HG03521 (cell line): ENCODE data around the gene ATP4A.
"Not testable (repeated sequence)": the region's sequence is repeated elsewhere in the genome, so short reads cannot be mapped to it uniquely, and the experiment has no call there.

Source experiments
- ATAC-seq: cut with Tn5 transposase; IDR thresholded peaks from one replicate; pipeline ENCODE4 v1.9.1; 2021; ENCODE audit warnings: mild to moderate bottlenecking, moderate library complexity; ENCODE audit not compliant: unreplicated experiment

ATP4A gene

DNA sequence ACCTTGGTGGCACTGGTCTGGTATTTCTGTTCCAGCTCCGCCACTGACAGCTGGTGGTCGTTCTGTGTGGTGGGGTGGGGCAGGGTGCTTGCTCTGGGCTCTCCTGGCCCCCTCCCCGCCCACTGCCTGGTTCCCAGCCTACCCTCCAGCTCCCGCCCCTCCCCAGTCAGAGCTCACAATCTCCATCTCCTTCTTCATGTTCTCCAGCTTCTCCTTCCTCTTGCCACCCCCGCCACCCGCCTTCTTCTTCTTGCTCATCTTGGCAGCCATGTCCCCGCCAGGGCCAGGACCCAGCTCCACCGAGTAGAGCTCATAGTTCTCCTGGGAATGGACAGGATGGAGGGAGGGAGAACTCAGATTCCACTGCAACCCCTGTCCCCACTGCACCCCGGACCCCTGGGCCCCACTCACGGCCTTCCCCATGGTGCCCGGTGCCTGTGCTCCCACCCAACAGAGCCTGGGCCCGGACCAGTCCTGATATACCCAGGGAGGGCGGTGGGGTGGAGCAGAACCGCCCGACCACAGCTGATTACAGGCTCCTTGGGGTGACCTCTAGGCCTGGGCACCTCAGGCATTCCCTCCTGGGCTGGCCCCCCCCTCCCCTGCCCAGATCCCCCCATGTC lies at the start of gene ATP4A:
Gene ATP4A (minus strand): TSS at position 452 of the 623 bp plus-strand sequence. CDS start 29 bp downstream, at position 423.
- no peak for ATAC-seq

DNA sequence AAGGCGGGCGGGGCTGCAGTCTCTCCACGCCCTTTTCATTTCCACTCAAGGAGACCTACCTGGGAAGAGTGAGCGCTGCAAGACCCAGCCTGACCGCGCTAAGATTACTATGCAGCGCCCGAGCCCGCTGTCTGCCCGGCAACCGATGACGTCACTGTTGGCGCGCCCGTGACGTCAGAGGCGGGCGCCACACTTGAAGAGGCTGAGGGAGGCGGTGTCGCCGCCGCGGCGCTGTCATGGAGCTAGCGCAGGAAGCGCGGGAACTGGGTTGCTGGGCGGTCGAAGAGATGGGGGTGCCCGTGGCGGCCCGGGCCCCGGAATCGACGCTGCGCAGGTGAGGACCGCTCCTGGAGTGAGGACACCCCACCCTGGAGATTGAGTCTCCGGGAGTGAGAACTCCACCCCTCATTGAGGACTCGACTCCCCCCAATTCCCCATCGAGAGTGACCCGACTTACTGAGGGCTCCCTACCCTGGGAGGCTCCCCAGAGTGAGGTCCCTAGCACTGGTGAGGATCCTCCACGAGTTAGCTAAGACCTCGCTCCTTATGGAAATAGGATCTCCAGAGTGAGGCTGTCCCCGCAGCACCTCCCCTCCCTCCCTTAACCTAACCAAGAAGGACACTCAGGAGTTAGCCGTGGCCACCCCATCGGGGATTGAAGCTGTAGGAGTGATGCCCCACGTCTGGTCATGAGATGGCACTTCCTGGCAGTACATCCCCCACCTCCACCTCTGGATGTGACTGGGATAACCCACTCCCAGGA lies 49.3 kb upstream of the ATP4A start, which contains the start of gene HAUS5:
Gene HAUS5 (plus strand): TSS at position 177 of the 763 bp plus-strand sequence. CDS start 60 bp downstream, at position 237.
- peak; percentile 71 for ATAC-seq

DNA sequence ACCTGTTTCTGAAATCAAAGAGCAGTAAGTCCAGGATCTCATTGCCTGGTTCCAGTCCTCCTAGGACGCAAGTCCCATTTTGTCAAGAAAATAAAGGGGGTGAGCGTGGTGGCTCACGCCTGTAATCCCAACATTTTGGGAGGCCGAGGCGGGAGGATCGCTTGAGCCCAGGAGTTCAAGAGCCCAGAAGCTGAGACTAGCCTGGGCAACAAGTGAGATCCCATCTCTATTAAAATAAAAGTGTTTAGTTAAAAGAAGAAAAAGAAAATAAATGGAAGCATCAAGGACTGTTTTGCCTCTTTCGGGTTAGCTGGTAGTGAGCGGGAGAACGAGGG lies 48.7 kb upstream of the ATP4A start:
- no peak for ATAC-seq

DNA sequence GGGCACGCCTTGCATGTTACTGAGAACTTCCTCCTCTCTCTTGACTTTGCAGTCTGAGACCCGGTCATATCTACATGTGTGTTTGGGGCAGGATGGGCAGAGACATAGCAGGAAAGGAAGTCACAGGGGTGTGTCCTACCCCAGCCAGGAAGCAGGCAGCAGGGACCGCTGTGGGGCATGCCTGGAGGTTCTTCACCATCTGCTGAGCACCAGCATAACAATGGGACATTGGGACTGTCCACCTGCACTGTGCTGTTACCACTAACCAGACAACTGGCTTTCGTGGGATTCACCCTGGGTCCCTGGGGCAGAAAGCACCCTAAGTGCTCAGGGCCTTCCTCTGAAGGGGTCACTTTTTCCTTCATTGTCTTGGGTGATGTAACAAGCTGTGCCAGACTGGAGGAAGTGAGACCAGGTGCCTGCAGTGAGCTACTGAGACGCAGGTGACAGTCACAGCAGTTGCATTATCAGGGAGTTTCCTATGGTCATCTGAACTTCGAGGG lies 46.4 kb upstream of the ATP4A start:
- no peak for ATAC-seq

DNA sequence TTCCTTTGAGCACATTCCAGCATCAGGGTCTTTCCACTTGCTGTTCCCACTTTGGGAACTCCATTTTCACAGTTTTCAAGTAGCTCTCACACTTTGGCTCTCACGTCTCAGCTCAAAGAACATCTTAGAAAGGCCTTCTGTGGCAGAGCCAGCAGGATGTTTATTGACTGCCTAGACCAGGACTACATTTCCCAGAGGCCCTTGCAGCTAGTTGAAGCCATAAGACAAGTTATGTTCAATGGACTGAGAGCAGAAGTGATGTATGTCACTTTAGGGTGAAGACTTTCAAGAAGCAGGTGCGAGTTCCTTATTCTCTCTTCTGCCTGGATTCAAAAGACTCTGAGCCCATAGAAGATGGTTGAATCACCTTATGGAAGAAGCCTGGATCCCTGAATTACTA lies 44.8 kb upstream of the ATP4A start:
- ATAC-seq = no peak

DNA sequence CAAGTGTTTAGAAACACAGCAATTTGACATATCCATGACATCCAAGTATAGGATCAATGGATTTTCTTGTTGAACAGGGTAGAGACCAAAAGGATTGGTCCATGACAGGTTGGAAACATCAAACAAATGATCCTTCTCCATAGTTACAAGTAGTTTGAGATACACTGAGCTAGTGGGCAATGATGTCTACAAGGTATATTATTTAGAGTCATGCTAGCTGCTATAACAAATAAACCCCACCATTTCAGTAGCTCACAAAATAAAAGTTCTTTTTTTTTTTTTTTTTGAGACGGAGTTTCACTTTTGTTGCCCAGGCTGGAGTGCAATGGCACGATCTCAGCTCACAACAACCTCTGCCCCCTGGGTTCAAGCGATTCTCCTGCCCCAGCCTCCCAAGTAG lies 44.2 kb upstream of the ATP4A start:
- no peak for ATAC-seq

DNA sequence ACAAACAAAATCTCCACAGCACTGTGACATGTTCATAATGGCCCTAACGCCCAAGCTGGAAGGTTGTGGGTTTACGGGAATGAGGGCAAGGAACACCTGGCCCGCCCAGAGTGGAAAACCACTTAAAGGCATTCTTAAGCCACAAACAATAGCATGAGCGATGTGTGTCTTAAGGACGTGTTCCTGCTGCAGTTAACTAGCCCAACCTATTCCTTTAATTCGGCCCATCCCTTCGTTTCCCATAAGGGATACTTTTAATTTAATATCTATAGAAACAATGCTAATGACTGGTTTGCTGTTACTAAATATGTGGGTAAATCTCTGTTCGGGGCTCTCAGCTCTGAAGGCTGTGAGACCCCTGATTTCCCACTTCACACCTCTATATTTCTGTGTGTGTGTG lies 43.7 kb upstream of the ATP4A start:
- ATAC-seq = not testable (repeated sequence)

DNA sequence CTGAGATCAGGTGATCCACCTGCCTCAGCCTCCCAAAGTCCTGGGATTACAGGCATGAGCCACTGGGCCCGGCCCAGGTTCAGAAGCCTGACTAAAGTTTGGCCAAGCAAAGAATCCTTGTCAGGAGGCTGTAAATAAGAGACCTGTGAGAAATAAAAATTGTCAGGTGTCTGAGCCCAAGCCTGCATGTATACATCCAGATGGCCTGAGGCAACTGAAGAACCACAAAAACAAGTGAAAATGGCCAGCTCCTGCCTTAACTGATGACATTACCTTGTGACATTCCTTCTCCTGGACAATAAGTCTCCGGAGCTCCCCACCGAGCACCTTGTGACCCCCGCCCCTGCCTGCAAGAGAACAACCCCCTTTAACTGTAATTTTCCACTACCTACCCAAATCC lies 41.0 kb upstream of the ATP4A start:
- not testable (repeated sequence) for ATAC-seq

DNA sequence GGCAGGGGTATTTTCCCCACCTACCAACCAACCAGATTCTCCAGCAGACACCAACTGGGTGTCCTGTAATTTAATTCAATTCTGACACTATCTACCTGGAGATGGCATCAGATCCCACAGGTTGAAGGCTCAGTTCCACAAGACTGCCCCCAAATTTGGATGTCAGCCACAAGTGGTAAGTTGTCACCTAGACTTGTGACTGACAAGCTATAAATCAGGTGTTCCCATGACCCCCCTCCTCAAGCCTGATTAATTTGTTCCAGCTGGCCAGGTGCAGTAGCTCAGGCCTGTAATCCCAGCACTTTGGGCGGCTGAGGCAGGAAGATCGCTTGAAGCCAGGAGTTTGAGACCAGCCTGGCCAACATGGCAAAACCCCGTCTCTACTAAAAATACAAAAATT lies 38.5 kb upstream of the ATP4A start:
- no peak for ATAC-seq

DNA sequence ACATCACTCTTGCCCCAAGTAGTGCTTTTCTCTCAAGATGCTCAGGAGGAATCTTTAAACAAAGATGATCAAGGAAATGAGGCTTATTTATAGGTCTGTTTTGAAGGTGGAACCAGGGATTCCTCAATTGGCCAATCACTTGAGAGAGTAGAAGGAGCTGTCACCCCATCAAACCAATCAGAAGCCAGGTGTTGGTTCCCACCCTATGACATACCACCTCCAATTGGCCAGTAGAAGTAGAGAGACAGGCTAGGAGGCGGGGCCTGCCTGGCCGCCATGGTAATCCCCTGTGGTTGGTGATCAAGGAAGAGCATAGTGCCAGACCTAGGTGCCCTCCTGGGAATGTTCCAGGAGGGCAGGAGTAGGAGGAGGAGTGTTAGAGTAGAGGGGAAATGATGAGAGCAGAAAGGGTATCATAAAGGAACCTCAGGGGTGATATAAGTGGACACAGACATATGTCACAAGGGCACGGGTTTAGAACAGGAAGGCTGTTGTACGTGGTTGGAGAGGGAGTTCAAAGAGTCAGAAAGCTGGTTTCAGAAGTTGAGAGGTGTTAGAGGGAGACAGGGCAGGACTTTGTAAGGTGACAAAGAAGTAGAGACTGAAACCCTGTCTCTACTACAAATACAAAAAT lies 33.0 kb upstream of the ATP4A start:
- ATAC-seq = no peak

DNA sequence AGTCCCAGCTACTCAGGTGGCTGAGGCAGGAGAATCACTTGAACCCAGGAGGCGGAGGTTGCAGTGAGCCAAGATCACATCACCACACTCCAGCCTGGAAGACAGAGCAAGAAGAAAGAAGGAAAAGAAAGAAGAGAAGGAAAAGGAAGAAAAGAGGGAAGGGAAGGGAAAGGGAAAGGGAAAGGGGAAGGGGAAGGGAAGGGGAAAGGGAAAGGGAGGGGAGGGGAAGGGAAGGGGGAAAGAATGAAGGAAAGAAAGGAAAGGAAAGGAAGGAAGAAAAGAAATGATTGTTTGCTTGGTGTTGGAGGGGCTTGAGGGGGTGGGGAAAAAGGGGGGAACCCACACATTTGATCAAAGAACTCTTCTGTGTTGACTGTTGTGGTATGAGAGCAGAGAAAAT lies 32.5 kb upstream of the ATP4A start:
- no peak for ATAC-seq

DNA sequence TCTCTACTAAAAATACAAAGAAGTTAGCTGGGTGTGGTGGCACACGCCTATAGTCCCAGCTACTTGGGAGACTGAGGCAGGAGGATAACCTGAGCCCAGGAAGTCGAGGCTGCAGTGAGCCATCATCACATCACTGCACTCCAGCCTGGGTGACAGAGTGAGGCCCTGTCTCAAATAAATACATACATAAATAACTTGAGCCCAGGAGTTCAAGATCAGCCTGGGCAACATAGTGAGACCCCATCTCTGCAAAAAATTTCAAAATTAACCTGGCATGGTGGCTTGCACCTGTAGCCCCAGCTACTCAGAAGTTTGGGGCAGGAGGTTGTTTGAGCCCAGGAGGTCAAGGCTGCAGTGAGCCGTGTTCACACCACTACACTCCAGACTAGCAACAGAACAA lies 31.6 kb upstream of the ATP4A start:
- not testable (repeated sequence) for ATAC-seq

DNA sequence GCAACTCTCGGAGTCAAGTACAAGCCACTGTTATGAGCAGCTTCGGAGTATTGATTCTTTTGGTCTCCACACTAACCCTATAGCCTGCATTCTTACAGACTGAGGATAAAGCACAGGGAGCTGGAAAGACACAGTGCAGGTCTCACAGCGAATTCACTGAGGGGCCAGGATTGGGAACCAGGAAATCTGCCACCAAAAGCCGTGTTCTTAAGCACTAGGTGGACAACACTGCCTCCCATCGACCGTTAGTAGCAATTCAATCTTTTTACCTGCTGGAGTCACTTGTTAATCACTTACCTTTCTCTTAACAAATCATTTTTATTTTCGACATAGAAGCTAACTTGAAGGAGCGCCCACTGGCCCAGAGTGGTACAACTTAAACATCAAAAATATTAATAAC lies 28.8 kb upstream of the ATP4A start:
- no peak for ATAC-seq

DNA sequence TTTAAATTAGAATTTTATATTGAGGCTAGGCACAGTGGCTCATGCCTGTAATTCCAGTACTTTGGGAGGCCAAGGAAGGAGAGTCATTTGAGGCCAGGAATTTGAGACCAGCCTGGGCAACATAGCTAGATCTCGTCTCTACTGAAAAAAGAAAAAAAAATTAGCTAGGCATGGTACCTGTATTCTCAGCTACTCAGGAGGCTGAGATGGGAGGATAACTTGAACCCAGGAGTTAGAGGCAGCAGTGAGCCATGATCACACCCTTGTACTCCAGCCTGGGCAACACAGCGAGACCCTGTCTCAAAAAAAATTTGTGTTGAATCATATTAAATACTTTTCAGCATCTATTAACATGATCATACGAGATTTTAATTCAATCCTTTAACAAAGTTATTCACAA lies 27.4 kb upstream of the ATP4A start:
- ATAC-seq = no peak

DNA sequence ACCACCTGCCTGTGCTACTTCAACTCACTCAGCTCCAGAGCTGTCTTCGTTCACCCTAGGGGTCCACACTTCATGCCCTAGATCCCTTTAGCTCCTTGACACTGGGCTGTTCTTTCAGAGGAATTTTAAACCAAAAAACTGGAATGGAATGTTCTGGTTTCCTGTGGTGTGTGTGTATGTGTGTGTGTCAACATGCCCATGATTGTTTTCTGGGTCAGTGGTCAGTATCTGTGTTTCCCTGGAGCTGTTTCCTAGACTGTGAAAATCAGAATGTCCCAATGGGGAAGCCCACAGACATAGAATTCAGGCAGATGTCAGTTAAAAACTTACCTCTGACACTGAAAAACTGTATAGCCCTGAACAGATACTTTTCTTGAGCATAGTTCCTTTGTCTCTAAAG lies 23.9 kb upstream of the ATP4A start:
- no peak for ATAC-seq

DNA sequence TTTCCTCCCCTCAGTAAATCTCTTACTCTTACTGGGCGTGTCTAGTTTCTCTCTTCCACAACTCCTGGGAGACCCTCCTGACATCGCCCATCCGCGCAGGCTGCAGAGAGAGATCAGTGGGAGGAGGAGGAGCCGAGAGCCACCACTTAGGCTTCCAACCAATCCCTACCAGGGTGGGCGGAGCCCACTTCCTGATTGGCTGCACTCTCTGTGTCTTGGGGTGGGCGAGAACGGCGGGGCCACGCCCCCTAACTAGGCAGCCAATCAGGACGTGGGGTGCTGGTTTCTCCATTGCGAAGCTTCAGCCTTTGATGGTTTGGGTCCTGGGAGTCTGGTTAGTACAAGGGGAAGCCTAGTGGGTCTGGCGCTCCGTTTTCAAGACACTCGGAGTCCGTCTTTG lies 22.4 kb upstream of the ATP4A start, which contains the start of gene PMIS2:
Gene PMIS2 (plus strand): TSS at position 326 of the 400 bp plus-strand sequence. CDS start 87 bp downstream, outside the sequence.
- no peak for ATAC-seq

DNA sequence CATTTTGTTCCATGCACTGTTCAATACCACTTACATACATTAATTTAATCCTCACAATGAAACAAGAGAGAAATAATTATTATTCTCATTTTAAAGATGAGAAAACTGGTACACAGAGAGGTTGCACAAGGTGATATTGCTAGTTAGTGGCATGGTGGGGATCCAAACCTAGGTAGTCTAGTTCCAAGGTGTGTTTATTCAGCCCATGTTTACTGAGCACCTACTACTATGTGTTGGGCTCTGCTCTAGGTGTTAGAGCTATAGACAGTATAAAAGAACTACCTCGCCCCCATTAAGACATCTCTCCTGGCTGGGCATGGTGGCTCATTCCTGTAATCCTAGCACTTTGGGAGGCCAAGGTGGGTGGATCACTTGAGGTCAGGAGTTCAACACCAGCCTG lies 19.3 kb upstream of the ATP4A start:
- no peak for ATAC-seq

DNA sequence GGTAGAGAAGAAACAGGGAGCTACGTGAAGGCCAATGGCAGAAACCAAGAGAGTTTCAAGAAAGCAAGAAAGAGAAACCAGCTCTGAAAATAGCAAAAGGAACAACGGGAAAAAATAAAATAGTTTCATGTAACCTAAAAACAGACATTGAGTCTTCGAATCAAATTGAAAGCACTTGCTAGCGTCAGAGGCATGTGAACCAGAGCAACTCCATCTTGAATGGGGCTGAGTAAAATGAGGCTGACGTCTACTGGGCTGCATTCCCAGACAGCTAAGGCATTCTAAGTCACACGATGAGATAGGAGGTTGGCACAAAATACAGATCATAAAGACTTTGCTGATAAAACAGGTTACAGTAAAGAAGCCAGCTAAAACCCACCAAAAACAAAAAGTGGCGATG lies 15.2 kb upstream of the ATP4A start:
- no peak for ATAC-seq

DNA sequence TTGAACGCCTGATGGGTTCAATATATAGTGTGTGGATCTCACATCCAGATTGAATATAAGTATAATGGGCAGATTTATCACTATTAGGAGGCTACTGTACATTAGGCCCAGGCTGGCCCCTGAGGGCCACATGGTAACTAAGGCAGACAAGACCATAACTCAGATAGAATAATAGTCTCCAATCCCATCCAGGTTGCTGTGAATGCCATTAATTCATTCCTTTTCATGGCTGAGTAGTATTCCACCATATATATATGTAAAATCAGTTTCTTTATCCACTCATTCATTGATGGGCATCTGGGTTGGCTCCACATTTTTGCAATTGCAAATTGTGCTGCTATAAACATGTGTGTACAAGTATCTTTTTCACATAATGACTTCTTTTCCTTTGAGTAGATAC lies 14.5 kb upstream of the ATP4A start:
- no peak for ATAC-seq

DNA sequence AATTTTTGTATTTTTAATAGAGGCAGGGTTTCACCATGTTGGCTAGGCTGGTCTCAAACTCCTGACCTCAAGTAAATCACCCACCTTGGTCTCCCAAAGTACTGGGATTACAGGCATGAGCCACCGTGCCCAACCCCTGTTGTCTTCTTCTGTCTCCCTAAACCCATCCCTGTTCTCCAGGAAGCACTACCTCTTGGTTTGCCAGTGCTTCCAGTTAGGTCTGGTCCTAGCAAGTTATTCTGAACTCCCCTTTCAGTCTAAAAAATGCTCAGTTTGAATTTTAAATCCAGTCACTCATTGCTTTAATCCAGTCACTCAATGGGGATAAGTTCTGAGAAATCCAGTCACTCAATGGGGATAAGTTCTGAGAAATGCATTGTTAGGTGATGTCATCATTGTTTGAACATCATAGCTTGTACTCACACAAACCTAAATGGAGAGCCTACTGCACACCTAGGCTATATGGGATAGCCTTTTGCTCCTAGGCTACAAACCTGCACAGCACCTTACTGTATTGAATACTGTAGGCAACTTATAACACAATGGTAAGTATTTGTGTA lies 8.0 kb upstream of the ATP4A start:
- no peak for ATAC-seq

DNA sequence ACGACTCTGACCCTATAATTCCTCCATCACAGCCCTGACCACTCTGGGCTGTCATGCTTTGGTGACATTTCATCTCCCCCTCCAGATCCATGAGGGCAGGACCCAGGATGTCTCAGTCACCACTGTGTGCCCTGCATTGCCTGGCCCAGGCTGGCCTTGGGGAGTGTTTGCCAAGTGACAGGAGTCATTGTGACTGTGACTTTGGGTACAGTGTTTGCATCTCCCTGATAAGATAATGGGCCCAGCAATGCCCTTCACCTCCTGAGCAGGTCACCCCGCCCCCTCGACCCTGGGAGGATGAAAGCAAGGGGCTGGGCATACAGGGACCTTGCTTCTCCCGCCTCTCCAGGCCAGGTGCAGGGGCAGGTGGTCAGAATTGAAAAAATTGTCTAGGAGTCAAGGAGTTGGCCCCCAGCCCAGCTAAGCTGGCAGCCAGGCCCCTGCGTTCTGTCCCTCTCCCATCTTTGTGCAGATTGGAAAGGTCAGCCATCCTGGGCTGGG lies 5.9 kb upstream of the ATP4A start:
- ATAC-seq = no peak
